Fibroblast of gingiva (primary cell): ENCODE measurements around the gene C11orf65.

ENCODE experiments used
- DNase-seq: peaks from one replicate; pipeline ENCODE4 v3.0.0-alpha.2; 2011; ENCODE audit warnings: low read depth

C11orf65 gene

GRCh38 chr11:108369064-108369463 lies 98.3 kb downstream of the C11orf65 start:
- DNase-seq, result no peak

GRCh38 chr11:108368134-108368533 lies 99.2 kb downstream of the C11orf65 start:
- peak; percentile 18 for DNase-seq

- DNase-seq, result peak; percentile 16
Observed at GRCh38 chr11:108364159-108364558, 103.2 kb downstream of the C11orf65 start.

- DNase-seq, result no peak
Observed at GRCh38 chr11:108351468-108351867, 115.9 kb downstream of the C11orf65 start.

GRCh38 chr11:108346451-108346850 lies 120.9 kb downstream of the C11orf65 start:
- DNase-seq, result no peak

- DNase-seq, result no peak
Observed at GRCh38 chr11:108345767-108346166, 121.6 kb downstream of the C11orf65 start.

GRCh38 chr11:108343714-108344113 lies 123.6 kb downstream of the C11orf65 start:
- no peak for DNase-seq

- no peak for DNase-seq
Observed at GRCh38 chr11:108341654-108342053, 125.7 kb downstream of the C11orf65 start.

- DNase-seq, result no peak
Observed at GRCh38 chr11:108340973-108341372, 126.4 kb downstream of the C11orf65 start.

GRCh38 chr11:108338750-108339149 lies 128.6 kb downstream of the C11orf65 start:
- no peak for DNase-seq

GRCh38 chr11:108333403-108333899 lies 133.9 kb downstream of the C11orf65 start:
- no peak for DNase-seq
